ENCODE data around the gene CTBP1. TPM values are rescaled to one million over a fixed set of nuclear protein-coding genes. Genes with fewer than 3 reads are reported as not detected.

The CTBP1 gene
- total RNA-seq, 1 experiment from 2014 or later = 187 TPM

DNA sequence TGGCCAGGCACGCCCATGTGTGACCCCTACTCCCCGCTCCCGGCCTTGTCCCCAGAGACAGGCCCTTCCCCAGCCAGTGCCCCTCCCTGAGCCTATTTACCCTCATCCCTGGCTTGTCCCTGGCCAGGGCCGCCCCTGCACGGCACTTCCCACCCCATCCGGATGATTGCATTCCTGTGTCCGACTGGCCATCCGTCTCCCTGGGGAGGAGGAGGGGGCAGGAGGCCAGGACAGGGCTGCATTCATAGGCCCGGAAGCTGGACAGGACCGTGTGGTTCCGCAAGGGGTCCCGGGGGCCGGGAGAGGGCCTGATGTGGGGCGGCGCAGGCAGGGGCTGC, 22.8 kb downstream of the CTBP1 start:
- intact Hi-C loops (cut with micrococcal nuclease; ENCODE audit: unreplicated experiment) = no loop called here
- Histone ChIP-seq H3K4me3 (ENCODE audit: low read depth, low read length, poor library complexity, severe bottlenecking) (no peak overlapping the region), H3K27ac (ENCODE audit: low read depth, low read length, poor library complexity, severe bottlenecking) (no peak overlapping the region), H3K36me3 (ENCODE audit: insufficient read depth, low read length, poor library complexity, severe bottlenecking) (peaks cover 65% of the 10 kb centered on the region), H3K4me1 (ENCODE audit: insufficient read depth, low read length, poor library complexity, severe bottlenecking) (no peaks in the 10 kb centered on the region), H3K9me3 (ENCODE audit: low read depth, low read length, poor library complexity, severe bottlenecking) (no peaks in the 10 kb centered on the region), H3K27me3 (replicated peaks; ENCODE audit: insufficient read depth, low read depth, low read length, poor library complexity) (no peaks in the 10 kb centered on the region)
- no peak for DNase-seq (ENCODE audit: low spot score)
- no peak for TF ChIP-seq EZH2 (IDR thresholded peaks at IDR 0.05; ENCODE audit: borderline replicate concordance, low read depth, low read length, poor library complexity, severe bottlenecking)
- TF ChIP-seq, protein P1, sequence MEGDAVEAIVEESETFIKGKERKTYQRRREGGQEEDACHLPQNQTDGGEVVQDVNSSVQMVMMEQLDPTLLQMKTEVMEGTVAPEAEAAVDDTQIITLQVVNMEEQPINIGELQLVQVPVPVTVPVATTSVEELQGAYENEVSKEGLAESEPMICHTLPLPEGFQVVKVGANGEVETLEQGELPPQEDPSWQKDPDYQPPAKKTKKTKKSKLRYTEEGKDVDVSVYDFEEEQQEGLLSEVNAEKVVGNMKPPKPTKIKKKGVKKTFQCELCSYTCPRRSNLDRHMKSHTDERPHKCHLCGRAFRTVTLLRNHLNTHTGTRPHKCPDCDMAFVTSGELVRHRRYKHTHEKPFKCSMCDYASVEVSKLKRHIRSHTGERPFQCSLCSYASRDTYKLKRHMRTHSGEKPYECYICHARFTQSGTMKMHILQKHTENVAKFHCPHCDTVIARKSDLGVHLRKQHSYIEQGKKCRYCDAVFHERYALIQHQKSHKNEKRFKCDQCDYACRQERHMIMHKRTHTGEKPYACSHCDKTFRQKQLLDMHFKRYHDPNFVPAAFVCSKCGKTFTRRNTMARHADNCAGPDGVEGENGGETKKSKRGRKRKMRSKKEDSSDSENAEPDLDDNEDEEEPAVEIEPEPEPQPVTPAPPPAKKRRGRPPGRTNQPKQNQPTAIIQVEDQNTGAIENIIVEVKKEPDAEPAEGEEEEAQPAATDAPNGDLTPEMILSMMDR (conservative IDR thresholded peaks at IDR 0.05; ENCODE audit: low read depth, low read length) = no peak
- POLR2A ChIA-PET (ENCODE audit: low non-redundant PET) = no interaction called here
- no TSS peak for BruUV-seq (replicated peaks)
- CTCF ChIA-PET = no interaction called here

DNA sequence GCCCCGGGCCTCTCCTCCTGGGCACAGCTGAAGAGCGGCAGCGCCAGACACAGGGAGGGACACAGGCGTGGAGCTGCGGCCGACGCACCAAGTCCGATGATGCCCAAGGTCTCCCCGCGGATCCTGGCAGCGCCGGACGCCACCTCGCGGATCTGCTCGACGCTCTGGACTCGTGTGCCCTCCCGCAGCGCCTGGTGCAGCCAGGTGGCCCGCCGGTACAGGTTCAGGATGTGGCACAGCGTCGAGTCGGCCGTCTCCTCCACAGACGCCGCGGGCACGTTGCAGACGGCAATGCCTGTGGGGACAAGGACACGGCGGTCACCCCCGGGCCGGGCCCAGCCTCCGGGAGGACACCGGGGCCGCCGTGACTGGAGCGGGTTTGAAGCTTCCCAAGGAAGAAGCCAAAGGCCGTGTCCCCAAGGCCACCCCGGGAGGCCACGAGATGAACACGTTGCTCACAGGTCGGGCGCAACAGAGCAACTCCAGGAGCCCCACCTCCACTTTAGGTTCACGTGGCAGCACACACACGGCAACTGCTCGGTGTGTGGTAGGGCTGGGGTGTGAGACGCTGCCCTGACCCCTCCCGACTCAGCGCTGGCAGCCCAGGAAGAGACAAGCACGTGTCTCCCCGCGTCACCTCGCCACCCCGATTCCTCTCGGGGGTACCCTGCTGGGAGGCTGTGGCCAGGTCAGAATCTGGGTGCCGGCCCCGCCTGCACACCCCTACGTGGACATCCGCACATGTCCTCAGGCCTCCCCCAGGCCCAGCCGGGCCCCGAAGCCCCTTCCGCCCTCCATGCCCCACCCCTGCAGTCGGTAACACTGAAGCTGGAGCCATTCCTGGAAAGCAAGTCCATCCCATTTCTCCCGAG, 23.4 kb downstream of the CTBP1 start:
- no peak overlapping the region for H3K27ac ChIP-seq (ENCODE audit: low read depth, low read length, poor library complexity, severe bottlenecking)
- ChIA-PET POLR2A (ENCODE audit: low non-redundant PET) (no interaction called here), CTCF (no interaction called here)
- H3K4me3 ChIP-seq (ENCODE audit: low read depth, low read length, poor library complexity, severe bottlenecking) = no peak overlapping the region
- BruUV-seq (replicated peaks) = no TSS peak
- TF ChIP-seq, protein P1 (conservative IDR thresholded peaks at IDR 0.05; ENCODE audit: low read depth, low read length) = no peak
- TF ChIP-seq EZH2 (IDR thresholded peaks at IDR 0.05; ENCODE audit: borderline replicate concordance, low read depth, low read length, poor library complexity, severe bottlenecking) = no peak
- no peak for DNase-seq (ENCODE audit: low spot score)
- H3K36me3 ChIP-seq (ENCODE audit: insufficient read depth, low read length, poor library complexity, severe bottlenecking) = peaks cover 66% of the 10 kb centered on the region
- no peaks in the 10 kb centered on the region for H3K27me3 ChIP-seq (replicated peaks; ENCODE audit: insufficient read depth, low read depth, low read length, poor library complexity)
- intact Hi-C loops (cut with micrococcal nuclease; ENCODE audit: unreplicated experiment) = no loop called here
- no peaks in the 10 kb centered on the region for H3K9me3 ChIP-seq (ENCODE audit: low read depth, low read length, poor library complexity, severe bottlenecking)
- H3K4me1 ChIP-seq (ENCODE audit: insufficient read depth, low read length, poor library complexity, severe bottlenecking) = no peaks in the 10 kb centered on the region

DNA sequence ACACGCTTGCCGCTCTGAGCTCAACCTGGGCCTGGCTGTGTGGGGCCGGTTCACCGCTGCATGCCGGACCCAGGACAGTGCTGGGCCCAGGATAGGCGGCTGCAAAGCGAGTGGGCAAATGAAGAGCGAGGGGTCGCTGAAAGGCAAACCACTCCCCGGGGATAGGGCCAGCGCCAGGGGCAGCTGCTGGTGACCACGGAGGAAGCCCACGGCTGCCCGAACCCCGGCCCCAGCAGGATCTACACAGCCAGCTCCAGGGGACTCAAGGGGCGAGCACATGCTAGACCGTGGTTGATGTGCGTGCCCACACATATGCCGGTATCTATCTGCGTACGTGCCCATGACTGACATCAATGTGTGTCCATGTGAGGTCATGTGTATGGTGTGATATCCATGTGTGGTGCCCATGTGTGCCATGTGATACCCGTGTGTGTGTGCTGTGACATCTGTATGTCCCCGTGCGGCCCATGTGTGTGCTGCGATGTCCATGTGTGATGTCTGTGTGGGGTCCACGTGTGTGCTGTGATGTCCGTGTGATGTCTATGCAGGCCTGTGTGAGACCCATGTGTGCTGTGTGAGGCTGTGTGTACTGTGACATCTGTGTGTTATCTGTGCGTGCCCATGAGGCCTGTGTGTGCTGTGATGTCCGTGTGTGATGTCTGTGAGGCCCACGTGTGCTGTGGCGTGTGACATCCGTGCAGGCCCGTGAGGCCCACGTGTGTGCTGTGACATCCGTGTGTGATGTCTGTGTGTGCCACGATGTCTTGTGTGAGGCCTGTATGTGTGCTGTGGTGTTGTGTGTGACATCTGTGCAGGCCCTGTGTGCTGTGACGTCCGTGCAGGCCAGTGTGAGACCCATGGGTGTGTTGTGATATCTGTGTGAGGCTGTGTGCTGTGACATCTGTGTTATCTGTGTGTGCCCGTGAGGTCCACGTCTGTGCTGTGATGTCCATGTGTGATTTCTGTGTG, 24.8 kb downstream of the CTBP1 start:
- ChIA-PET POLR2A (ENCODE audit: low non-redundant PET) (no interaction called here), CTCF (no interaction called here)
- intact Hi-C loops (cut with micrococcal nuclease; ENCODE audit: unreplicated experiment) = no loop called here
- no peak for TF ChIP-seq EZH2 (IDR thresholded peaks at IDR 0.05; ENCODE audit: borderline replicate concordance, low read depth, low read length, poor library complexity, severe bottlenecking)
- TF ChIP-seq, protein P1 (conservative IDR thresholded peaks at IDR 0.05; ENCODE audit: low read depth, low read length) = no peak
- H3K9me3 ChIP-seq (ENCODE audit: low read depth, low read length, poor library complexity, severe bottlenecking) = no peaks in the 10 kb centered on the region
- peaks cover 65% of the 10 kb centered on the region for H3K36me3 ChIP-seq (ENCODE audit: insufficient read depth, low read length, poor library complexity, severe bottlenecking)
- H3K27ac ChIP-seq (ENCODE audit: low read depth, low read length, poor library complexity, severe bottlenecking) = no peak overlapping the region
- DNase-seq (ENCODE audit: low spot score) = no peak
- no TSS peak for BruUV-seq (replicated peaks)
- no peaks in the 10 kb centered on the region for H3K27me3 ChIP-seq (replicated peaks; ENCODE audit: insufficient read depth, low read depth, low read length, poor library complexity)
- no peaks in the 10 kb centered on the region for H3K4me1 ChIP-seq (ENCODE audit: insufficient read depth, low read length, poor library complexity, severe bottlenecking)
- H3K4me3 ChIP-seq (ENCODE audit: low read depth, low read length, poor library complexity, severe bottlenecking) = no peak overlapping the region

Data from A673 (cell line).